Measurements from ENCODE around the gene LST1. TPM values are rescaled to one million over a fixed set of nuclear protein-coding genes. Genes with fewer than 3 reads are reported as not detected.

Gene LST1
- total RNA-seq, 1 experiment from 2014 or later: 0.69 TPM

- ChIA-PET RAD21 (ENCODE audit: low non-redundant PET in 1 of 2, low total read pairs in 2 of 2, uncharacterized antibody in 2 of 2, unreplicated experiment in 2 of 2) (no interaction called here), POLR2A (no interaction called here), CTCF (interaction anchor here (0.7 kb wide), 1 partner anchor 26 kb away, joined by 3 read pairs; no protein-coding TSS in a partner anchor)
- no peak overlapping the region for H2AFZ ChIP-seq (ENCODE audit: low read depth, low read length, poor library complexity, severe bottlenecking)
- BruUV-seq (replicated peaks): no TSS peak
- H3K9me2 ChIP-seq (ENCODE audit: insufficient read depth): no peaks in the 10 kb centered on the region
- H3K4me1 ChIP-seq (ENCODE audit: control insufficient read depth in 1 of 2, insufficient read depth in 2 of 2, low read length in 2 of 2): peaks cover 4 to 18% of the 10 kb centered on the region in 2 experiments; a peak in 2 of 4 replicates
- no peaks in the 10 kb centered on the region for H3K27me3 ChIP-seq (ENCODE audit: insufficient read depth, low read length)
- ATAC-seq (no peak), DNase-seq (ENCODE audit: low read depth, low spot score) (no peak)
- H3K36me3 ChIP-seq (ENCODE audit: control insufficient read depth in 1 of 2, insufficient read depth in 2 of 2, low read length in 2 of 2): no peaks in the 10 kb centered on the region
- no peaks in the 10 kb centered on the region for H3K79me2 ChIP-seq (ENCODE audit: insufficient read depth, low read length)
- no peaks in the 10 kb centered on the region for H3K9me3 ChIP-seq (ENCODE audit: control insufficient read depth in 1 of 2, insufficient read depth in 1 of 2, low read depth in 1 of 2, low read length in 2 of 2)
- no peak overlapping the region for H3K27ac ChIP-seq (ENCODE audit: low read depth, low read length)
- no peak overlapping the region for H3K9ac ChIP-seq (ENCODE audit: low read length)
- H4K20me1 ChIP-seq (ENCODE audit: insufficient read depth): no peaks in the 10 kb centered on the region
- no peak overlapping the region for H3K4me2 ChIP-seq (ENCODE audit: low read length)
- intact Hi-C loops (cut with micrococcal nuclease): no loop called here
- TF ChIP-seq RAD21 (IDR thresholded peaks at IDR 0.05; ENCODE audit: low read depth) (no peak), ELF1 (IDR thresholded peaks at IDR 0.05; ENCODE audit: borderline replicate concordance, low read depth) (no peak)
- no peak overlapping the region for H3K4me3 ChIP-seq (replicated peaks in 1 of 2; ENCODE audit: low read depth in 1 of 2, low read length in 2 of 2)
Measured at GRCh38 chr6:31578184-31579118, 7.6 kb upstream of the LST1 start.

DNA sequence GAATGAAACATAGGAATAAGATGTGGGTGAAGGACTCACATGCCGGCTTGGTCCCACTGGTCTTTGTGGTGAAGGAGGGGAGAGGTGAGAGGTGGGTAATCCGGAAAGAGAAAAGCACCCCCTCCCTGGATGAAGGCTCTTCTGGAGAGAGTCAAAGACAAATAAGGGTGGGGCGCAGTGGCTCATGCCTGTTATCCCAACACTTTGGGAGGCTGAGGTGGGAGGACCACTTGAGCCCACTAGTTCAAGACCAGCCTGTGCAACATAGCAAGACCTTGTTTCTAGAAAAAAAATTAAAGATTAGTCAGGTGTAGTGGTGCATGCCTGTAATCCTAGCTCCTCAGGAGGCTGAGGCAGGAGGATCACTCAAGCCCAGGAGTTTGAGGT is 7.0 kb upstream of the LST1 start:
- ChIA-PET POLR2A (no interaction called here), CTCF (interaction anchor here (0.7 to 7.8 kb wide), 2 partner anchors 18 to 26 kb away, joined by 3 to 70 read pairs; no protein-coding TSS in a partner anchor), RAD21 (ENCODE audit: low non-redundant PET in 1 of 2, low total read pairs in 2 of 2, uncharacterized antibody in 2 of 2, unreplicated experiment in 2 of 2) (no interaction called here)
- H3K4me1 ChIP-seq (ENCODE audit: control insufficient read depth in 1 of 2, insufficient read depth in 2 of 2, low read length in 2 of 2): peaks cover 4 to 15% of the 10 kb centered on the region in 2 experiments; a peak in 2 of 4 replicates
- intact Hi-C loops (cut with micrococcal nuclease): no loop called here
- no peaks in the 10 kb centered on the region for H3K27me3 ChIP-seq (ENCODE audit: insufficient read depth, low read length)
- no peak overlapping the region for H3K4me3 ChIP-seq (replicated peaks in 1 of 2; ENCODE audit: low read depth in 1 of 2, low read length in 2 of 2)
- H4K20me1 ChIP-seq (ENCODE audit: insufficient read depth): no peaks in the 10 kb centered on the region
- no peak overlapping the region for H3K4me2 ChIP-seq (ENCODE audit: low read length)
- H3K9ac ChIP-seq (ENCODE audit: low read length): no peak overlapping the region
- no peaks in the 10 kb centered on the region for H3K9me2 ChIP-seq (ENCODE audit: insufficient read depth)
- no peaks in the 10 kb centered on the region for H3K9me3 ChIP-seq (ENCODE audit: control insufficient read depth in 1 of 2, insufficient read depth in 1 of 2, low read depth in 1 of 2, low read length in 2 of 2)
- no peak overlapping the region for H3K27ac ChIP-seq (ENCODE audit: low read depth, low read length)
- ATAC-seq (no peak), DNase-seq (ENCODE audit: low read depth, low spot score) (no peak)
- TF ChIP-seq, protein P1, sequence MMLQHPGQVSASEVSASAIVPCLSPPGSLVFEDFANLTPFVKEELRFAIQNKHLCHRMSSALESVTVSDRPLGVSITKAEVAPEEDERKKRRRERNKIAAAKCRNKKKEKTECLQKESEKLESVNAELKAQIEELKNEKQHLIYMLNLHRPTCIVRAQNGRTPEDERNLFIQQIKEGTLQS (IDR thresholded peaks at IDR 0.05): no peak
- no peak for TF ChIP-seq TCF7L2 (IDR thresholded peaks at IDR 0.05; ENCODE audit: borderline replicate concordance, extremely low read depth, insufficient read depth, insufficient read length)
- TF ChIP-seq RAD21 (IDR thresholded peaks at IDR 0.05; ENCODE audit: low read depth): no peak
- no peak for TF ChIP-seq SIN3A (IDR thresholded peaks at IDR 0.05; ENCODE audit: low read depth)
- no peak for TF ChIP-seq EGR1 (IDR thresholded peaks at IDR 0.05; ENCODE audit: low read depth)
- no peak for TF ChIP-seq FOSL1 (IDR thresholded peaks at IDR 0.05; ENCODE audit: low read depth)
- TF ChIP-seq EZH2phosphoT487 (IDR thresholded peaks at IDR 0.05; ENCODE audit: borderline replicate concordance): no peak
- no peak for TF ChIP-seq REST (IDR thresholded peaks at IDR 0.05; ENCODE audit: low read depth)
- no peak for TF ChIP-seq EZH2 (IDR thresholded peaks at IDR 0.05)
- TF ChIP-seq MAX (IDR thresholded peaks at IDR 0.05): no peak
- TF ChIP-seq ELF1 (IDR thresholded peaks at IDR 0.05; ENCODE audit: borderline replicate concordance, low read depth): no peak
- no peak for TF ChIP-seq ZFX (IDR thresholded peaks at IDR 0.05)
- TF ChIP-seq, protein P2, sequence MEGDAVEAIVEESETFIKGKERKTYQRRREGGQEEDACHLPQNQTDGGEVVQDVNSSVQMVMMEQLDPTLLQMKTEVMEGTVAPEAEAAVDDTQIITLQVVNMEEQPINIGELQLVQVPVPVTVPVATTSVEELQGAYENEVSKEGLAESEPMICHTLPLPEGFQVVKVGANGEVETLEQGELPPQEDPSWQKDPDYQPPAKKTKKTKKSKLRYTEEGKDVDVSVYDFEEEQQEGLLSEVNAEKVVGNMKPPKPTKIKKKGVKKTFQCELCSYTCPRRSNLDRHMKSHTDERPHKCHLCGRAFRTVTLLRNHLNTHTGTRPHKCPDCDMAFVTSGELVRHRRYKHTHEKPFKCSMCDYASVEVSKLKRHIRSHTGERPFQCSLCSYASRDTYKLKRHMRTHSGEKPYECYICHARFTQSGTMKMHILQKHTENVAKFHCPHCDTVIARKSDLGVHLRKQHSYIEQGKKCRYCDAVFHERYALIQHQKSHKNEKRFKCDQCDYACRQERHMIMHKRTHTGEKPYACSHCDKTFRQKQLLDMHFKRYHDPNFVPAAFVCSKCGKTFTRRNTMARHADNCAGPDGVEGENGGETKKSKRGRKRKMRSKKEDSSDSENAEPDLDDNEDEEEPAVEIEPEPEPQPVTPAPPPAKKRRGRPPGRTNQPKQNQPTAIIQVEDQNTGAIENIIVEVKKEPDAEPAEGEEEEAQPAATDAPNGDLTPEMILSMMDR (IDR thresholded peaks at IDR 0.05 in 2 of 3, conservative IDR thresholded peaks at IDR 0.05 in 1 of 3; ENCODE audit: borderline replicate concordance in 1 of 3, insufficient read depth in 1 of 3, low read depth in 2 of 3, low read length in 2 of 3): no peak
- H3K36me3 ChIP-seq (ENCODE audit: control insufficient read depth in 1 of 2, insufficient read depth in 2 of 2, low read length in 2 of 2): no peaks in the 10 kb centered on the region
- BruUV-seq (replicated peaks): no TSS peak
- no peaks in the 10 kb centered on the region for H3K79me2 ChIP-seq (ENCODE audit: insufficient read depth, low read length)
- H2AFZ ChIP-seq (ENCODE audit: low read depth, low read length, poor library complexity, severe bottlenecking): no peak overlapping the region

All from HCT116 (cell line).